ENCODE data around the gene MEIKIN.

The MEIKIN gene

DNA sequence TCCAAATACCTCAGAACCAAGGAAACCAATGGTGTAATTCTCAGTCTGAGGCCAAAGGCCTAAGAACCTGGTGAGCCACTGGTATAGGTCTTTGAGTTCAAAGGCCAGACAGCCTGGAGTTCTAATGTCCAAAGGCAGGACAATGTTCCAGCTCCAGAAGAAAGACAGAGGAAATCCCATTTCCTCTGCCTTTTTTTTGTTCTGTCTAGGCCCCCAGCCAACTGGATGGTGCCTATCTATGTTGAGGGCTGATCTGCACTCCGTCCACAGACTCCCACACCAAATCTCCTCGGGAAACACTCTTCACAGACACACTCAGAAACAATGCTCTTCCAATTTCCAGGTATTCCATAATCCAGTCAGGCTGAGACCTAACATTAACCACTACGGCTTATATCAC is 178.8 kb downstream of the MEIKIN start:
- peak; percentile 26 for DNase-seq

DNA sequence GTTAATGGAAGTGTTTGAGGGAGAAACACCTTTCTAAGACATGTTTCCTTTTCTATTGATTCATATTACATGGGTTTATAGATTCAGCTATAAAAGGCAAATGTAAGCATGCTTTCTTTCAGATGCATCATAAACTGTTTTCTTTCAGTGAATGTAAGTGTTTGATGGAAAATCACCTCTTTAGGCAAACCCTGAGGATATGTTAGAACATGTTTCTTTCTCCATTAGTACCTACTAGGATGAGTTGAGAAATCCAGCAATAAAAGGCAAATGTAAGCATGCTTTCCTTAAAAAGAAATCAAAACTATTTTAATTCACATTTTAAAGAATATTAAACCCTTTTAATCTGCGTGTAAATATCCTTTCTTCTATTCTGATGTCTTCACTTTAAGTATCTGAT is 180.2 kb downstream of the MEIKIN start:
- no peak for DNase-seq

DNA sequence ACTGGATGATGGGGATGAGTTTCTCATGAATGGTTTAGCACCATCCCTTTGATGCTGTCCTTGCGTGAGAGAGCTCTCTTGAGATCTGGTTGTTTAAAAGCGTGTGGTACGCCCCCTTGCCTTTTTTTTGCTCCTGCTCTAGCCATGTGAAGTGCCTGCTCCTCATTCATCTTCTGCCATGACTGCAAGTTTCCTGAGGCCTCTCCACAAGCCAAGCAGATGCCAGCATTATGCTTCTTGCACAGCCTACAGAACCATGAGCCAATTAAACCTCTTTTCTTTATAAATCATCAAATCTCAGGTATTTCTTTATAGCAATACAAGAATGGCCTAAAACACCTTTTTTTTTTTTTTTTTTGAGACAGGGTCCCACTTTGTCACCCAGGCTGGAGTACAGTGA is 181.5 kb downstream of the MEIKIN start:
- no peak for DNase-seq

DNA sequence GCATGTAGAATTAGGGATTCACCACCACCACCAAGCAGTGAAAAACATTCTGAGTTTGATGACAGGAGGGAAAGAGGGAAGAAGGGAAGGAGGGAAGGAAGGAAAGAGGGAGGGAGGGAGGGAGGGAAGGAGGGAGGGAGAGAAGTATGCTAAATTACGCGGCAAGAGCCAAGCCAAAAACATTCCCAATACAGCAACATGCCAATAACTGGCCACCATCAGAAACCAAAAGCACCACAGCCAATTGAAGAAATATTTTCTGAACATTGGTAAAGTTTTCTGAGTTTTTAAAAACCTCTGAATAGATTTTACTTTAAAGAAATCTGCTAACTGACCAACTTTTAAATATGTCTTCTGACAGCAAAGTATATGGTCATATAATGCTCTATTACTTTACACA is 184.7 kb downstream of the MEIKIN start:
- no peak for DNase-seq

DNA sequence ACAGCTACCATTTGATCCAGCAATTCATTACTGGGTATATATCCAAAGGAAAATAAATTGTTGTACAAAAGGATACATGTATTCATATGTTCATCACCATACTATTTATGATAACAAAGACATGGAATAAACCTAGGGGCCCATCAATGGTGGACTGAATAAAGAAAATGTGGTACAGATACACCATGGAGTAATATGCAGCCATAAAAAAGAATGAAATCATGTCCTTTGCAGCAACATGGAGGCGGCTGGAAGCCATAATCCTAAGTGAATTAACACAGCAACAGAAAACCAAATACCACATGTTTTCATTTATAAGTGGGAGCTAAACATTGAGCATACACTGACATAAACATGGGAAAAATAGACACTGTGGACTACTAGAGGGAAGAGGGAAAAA is 185.8 kb downstream of the MEIKIN start:
- no peak for DNase-seq

DNA sequence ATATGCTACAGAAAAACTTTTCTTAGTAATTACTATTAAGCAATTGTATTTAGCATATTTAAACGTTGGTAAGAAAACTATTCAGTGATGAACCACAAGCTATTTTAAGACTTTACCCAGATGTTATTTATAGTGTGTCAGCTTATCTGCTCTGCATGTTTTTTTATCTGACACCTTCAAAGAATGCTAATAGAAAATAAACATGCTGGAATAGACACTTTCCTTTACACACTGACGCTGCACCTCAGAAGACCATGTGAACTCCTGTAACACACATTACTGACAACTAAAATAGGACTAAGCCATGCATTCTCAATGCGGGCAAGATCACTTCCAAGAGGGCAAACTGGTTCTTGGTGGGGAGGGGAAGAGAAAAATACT is 187.0 kb downstream of the MEIKIN start:
- DNase-seq: no peak

DNA sequence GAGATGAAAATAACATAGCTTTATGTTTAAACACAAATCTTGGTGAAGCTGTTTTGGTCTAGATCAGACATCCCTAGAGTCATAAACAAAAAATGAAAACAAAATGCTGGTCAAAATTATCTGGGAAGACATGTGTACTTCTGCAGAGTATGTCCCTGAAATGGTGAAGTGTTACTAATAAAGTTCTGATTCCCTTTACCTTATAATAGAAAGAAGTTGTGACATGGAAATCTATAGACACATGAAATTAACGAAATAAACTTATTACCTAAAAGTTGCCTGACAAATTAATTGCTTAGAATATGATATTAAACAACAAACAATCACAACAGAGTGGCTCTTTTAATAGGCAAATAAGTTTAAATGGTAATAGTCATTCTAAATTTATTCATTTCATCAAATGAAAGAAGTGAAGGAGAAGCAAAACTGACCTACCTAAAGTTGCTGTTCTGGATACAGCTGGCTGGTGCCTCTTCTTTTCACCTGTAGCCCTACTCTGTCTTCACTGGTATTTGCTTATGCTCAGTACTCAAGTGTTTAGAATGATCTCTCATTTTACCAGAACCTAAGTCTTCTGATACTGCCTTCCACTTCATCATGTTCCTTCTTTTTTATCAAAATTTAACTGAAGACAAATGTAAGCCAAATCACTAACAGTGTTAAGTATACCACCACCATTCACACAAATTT is 187.5 kb downstream of the MEIKIN start:
- DNase-seq: no peak
